GM12864 (cell line): Measurements from ENCODE around the gene PSEN2.

Source experiments
- DNase-seq: peaks from one replicate; pipeline ENCODE4 v3.0.0-alpha.2; 2011; ENCODE audit warnings: low read depth
- H3K4me3 ChIP-seq: 2 replicates; pipeline ENCODE4 v1.5.1; 2011; ENCODE audit warnings: mild to moderate bottlenecking, low read depth, low read length, control low read depth
- CTCF ChIP-seq: IDR thresholded peaks from 2 replicates; pipeline ENCODE4 v1.5.1; 2011; ENCODE audit warnings: low read depth, mild to moderate bottlenecking, moderate library complexity, low read length, control low read depth, inconsistent platforms; ENCODE audit errors: missing control alignments

The PSEN2 gene

GRCh38 chr1:226892524-226892875 lies 22.1 kb downstream of the PSEN2 start:
- DNase-seq: no peak
- no peak overlapping the region for H3K4me3 ChIP-seq
- TF ChIP-seq CTCF: no peak

DNA sequence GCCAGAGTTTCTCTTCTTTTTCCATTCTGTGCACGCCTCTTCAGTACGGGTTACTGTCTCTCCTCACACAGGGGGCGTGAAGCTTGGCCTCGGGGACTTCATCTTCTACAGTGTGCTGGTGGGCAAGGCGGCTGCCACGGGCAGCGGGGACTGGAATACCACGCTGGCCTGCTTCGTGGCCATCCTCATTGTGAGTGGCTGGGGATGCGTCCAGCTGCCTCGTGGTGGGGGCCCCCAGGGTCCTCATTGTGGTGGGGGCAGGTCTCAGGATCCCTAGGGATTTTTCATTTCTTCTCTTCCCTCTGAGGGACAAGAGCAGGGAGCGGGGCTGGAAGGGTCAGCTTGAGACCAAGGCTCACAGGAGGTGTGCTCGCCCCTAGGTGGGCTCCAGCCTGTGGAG lies 23.5 kb downstream of the PSEN2 start:
- H3K4me3 ChIP-seq: no peak overlapping the region
- no peak for DNase-seq
- no peak for TF ChIP-seq CTCF

DNA sequence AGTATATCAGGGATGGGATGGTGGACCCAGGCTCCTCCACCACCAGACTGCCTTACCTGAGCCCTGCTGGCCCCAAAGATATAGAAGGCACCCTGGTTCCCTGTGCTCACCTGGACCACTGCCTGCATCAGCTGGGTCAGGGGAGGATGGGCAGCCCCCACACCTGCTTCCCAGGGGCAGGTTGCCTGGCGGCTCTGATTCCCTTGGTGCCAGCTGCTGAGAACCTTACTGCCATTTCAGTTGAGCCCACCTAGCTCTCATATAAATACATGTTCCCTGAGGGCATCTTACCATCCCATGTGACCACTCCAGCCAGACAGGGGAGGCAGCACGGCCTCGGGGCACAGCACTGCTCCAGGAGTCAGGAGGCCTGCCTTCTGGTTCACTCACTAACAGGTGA lies 24.4 kb downstream of the PSEN2 start:
- DNase-seq: no peak
- no peak for TF ChIP-seq CTCF
- H3K4me3 ChIP-seq: no peak overlapping the region

GRCh38 chr1:226895644-226896043 lies 25.2 kb downstream of the PSEN2 start:
- no peak for TF ChIP-seq CTCF
- no peak overlapping the region for H3K4me3 ChIP-seq

DNA sequence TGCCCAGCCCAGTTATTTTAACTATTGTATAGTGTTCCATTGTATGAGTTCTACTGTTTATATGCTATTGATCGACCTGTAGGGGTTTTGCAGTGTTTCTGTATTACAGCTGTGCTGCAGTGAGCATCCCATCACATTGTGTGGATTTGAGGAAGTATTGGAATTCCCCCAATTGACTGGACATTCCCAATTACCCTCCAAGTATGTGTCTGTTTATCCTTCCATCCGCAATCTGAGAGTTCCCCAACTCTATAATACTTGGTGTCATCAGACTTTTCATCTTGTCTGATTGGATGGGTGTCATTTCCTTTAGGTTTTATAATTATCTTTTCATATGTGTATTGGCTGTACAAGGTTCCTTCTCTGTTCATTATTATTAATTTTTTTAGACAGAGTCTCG lies 27.8 kb downstream of the PSEN2 start:
- no peak for DNase-seq
- TF ChIP-seq CTCF: no peak
- H3K4me3 ChIP-seq: no peak overlapping the region

More at GRCh38 chr1:226895644-226896043, 25.2 kb downstream of the PSEN2 start:
- DNase-seq: no peak

DNA sequence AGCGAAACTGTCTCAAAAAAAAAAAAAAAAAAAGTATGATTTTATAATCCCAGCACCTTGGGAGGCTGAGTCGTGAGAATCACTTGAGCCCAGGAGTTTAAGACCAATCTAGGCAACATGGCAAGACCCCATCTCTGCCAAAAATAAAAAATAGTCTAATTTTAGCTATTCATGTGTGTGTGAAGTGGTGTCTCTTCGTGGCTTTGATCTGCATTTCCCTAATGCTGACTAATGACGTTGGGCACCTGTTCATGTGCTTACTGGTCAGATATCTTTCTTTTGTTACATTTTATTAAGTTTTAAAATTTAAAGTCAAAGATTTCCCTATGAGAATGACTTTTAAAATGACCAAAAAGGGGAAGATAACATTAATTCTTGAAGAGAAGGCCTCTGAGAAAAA lies 31.0 kb downstream of the PSEN2 start:
- TF ChIP-seq CTCF: no peak
- H3K4me3 ChIP-seq: no peak overlapping the region
- no peak for DNase-seq

- DNase-seq: no peak
- TF ChIP-seq CTCF: no peak
- no peak overlapping the region for H3K4me3 ChIP-seq
These were observed 32.2 kb downstream of the PSEN2 start for GRCh38 chr1:226902601-226903000.
